Right lobe of liver (tissue), 6 donors: ENCODE data around the gene APBA2. TPM values are rescaled to one million over a fixed set of nuclear protein-coding genes. Genes with fewer than 3 reads are reported as not detected.

Source experiments
- ATAC-seq, 4 donors: fragments of 200-7000 bp; cut with Tn5 transposase; one replicate each; pipeline ENCODE4 v1.9.1; 2020; ENCODE audit warnings: mild to moderate bottlenecking in 4 of 4, moderate library complexity in 4 of 4
- DNase-seq, 3 donors: peaks; one replicate each; pipeline ENCODE4 v3.0.0-alpha.2; 2020
- H3K27ac ChIP-seq, 3 donors: fragments of 200-600 bp; one replicate each; pipeline ENCODE4 v1.8.0; 2022
- H3K27me3 ChIP-seq, 2 donors: fragments of 200-600 bp; one replicate each; pipeline ENCODE4 v1.8.0; 2022
- H3K36me3 ChIP-seq, 4 donors: fragments of 200-600 bp; sonication (generic) in 1 of 4; one replicate each; pipeline versions ENCODE4 v1.5.1 to v1.8.0; 2017 to 2022; ENCODE audit warnings: control low read depth in 1 of 4
- H3K4me1 ChIP-seq, 4 donors: fragments of 200-600 bp; sonication (generic) in 1 of 4; one replicate each; pipeline versions ENCODE4 v1.5.1 to v1.8.0; 2017 to 2022; ENCODE audit warnings: control low read depth in 1 of 4
- H3K4me3 ChIP-seq, 3 donors: fragments of 200-600 bp; one replicate each; pipeline ENCODE4 v1.8.0; 2022
- H3K9me3 ChIP-seq, 4 donors: fragments of 200-600 bp; sonication (generic) in 1 of 4; one replicate each; pipeline versions ENCODE4 v1.5.1 to v1.8.0; 2017 to 2022; ENCODE audit warnings: control low read depth in 1 of 4
- POLR2A ChIP-seq: fragments of 450-650 bp; IDR thresholded peaks from one replicate; pipeline ENCODE4 v1.6.1; 2017; ENCODE audit warnings: antibody characterized with exemption, mild to moderate bottlenecking
- WGBS: methylation state at CpG from one replicate; pipeline ENCODE4 v1.1.6; 2018; ENCODE audit warnings: low coverage, low lambda C conversion rate; ENCODE audit not compliant: insufficient coverage; ENCODE audit errors: missing lambda C conversion rate; 5-methylcytosine and 5-hydroxymethylcytosine counted together
- intact Hi-C, 2 donors: fragments of 100-400 bp; cut with DNase I; formaldehyde crosslinking; loops; one replicate each; pipeline versions ENCODE4 v1.11.2 to v1.14.1; 2022
- total RNA-seq, 6 experiments: library from RNA; depleted of rRNA in 2 of 6; stranded (reverse); fragments of >200 nt in 2 of 6; fragmentation: NEBNext Ultra II Directional in 3 of 6; extraction: Animal tissue kit (Norgen Biotek cat#: 25700) in 3 of 6; gene quantifications; one replicate each; pipeline versions ENCODE4 v1.1.0 to v1.2.4, GENCODE V29; 2016 to 2023
- TF ChIP-seq, protein P1 (sequence below), 4 donors: fragments of 200-600 bp in 3 of 4; fragments of 450-650 bp in 1 of 4; IDR thresholded peaks; one replicate each; pipeline versions ENCODE4 v1.5.1 to v1.8.0; 2016 to 2022; ENCODE audit warnings: antibody characterized with exemption in 4 of 4, mild to moderate bottlenecking in 2 of 4
- donor health status: DM: no; HTN: yes; CAD: no.
- donor health status: DM: no; HTN: no; CAD: no.
- donor health status: DM: no; HTN: no; CAD: no.
- donor health status: DM: no; HTN: yes; CAD: no.
- donor health status: DM: no; HTN: yes; CAD: no.

Gene APBA2
- total RNA-seq, 6 experiments from 2014 or later = 0.51 to 0.75 (median 0.69) TPM

DNA sequence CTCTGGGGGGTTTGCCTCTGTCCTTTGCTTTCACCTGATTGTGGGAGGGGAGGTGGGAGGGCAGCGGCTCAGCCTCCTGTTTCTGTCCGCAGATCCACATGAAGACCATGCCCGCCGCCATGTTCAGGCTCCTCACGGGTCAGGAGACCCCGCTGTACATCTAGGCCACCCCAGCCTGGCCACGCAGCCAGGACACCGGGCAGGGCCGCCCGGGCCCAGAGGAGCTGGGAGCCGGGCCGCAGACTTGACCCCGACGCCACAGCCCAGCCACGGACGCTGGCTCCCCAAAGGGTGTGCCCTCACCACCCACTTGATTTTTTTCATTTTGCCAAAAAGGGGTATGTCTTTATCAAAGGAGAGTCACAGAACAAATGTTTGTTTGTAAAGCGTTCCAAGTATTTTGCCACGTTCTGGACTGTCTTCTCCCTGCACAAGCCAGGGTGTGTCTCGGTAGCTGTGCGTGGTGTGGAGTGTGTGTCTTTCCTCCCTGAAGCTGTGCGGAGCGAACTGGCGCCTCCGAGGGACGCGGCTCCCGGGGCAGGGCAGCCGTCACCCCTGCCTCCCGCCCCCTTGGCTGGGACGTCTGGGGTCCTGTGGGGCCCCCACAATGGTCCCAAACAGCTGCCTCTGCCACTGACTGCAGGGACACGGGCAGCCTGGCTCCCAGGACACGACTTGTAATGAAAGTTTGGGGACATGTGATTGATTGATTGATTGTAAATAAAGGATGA is 231.4 kb downstream of the APBA2 start:
- no peaks in the 10 kb centered on the region for H3K4me1 ChIP-seq
- H3K9me3 ChIP-seq = no peaks in the 10 kb centered on the region
- no peak overlapping the region for H3K4me3 ChIP-seq
- 70% methylated on average over 15 of the region's 32 CpGs for WGBS
- H3K27me3 ChIP-seq = no peaks in the 10 kb centered on the region
- no peaks in the 10 kb centered on the region for H3K36me3 ChIP-seq
- intact Hi-C loops = no loop called here
- no peak overlapping the region for H3K27ac ChIP-seq
- DNase-seq (no peak), ATAC-seq (no peak)
- no peak for TF ChIP-seq POLR2A
- TF ChIP-seq, protein P1, sequence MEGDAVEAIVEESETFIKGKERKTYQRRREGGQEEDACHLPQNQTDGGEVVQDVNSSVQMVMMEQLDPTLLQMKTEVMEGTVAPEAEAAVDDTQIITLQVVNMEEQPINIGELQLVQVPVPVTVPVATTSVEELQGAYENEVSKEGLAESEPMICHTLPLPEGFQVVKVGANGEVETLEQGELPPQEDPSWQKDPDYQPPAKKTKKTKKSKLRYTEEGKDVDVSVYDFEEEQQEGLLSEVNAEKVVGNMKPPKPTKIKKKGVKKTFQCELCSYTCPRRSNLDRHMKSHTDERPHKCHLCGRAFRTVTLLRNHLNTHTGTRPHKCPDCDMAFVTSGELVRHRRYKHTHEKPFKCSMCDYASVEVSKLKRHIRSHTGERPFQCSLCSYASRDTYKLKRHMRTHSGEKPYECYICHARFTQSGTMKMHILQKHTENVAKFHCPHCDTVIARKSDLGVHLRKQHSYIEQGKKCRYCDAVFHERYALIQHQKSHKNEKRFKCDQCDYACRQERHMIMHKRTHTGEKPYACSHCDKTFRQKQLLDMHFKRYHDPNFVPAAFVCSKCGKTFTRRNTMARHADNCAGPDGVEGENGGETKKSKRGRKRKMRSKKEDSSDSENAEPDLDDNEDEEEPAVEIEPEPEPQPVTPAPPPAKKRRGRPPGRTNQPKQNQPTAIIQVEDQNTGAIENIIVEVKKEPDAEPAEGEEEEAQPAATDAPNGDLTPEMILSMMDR (IDR thresholded peaks at IDR 0.05) = no peak

DNA sequence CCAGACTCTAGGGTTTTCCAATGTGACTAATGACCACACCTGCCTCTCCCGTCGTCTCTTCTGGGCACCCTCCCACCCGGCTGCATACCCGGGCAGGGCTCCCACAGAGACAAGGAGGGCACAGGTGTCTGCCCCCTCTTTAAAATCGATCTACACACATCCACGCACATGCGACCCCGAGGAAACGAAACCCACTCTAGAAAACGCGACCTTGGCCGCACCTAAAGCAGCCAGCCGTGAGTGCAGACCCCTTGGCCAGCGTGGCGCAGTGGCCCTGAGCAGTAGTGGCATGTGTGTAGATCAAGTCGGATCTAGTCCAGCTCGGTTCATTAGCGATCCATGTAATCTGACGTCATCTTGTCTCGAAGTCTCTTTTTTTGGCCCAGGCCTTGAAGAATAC is 232.0 kb downstream of the APBA2 start:
- Histone ChIP-seq H3K27ac (no peak overlapping the region), H3K4me3 (no peak overlapping the region), H3K36me3 (no peaks in the 10 kb centered on the region), H3K27me3 (no peaks in the 10 kb centered on the region), H3K9me3 (no peaks in the 10 kb centered on the region), H3K4me1 (no peaks in the 10 kb centered on the region)
- TF ChIP-seq, protein P1 (IDR thresholded peaks at IDR 0.05) = no peak
- TF ChIP-seq POLR2A = no peak
- DNase-seq = no peak
- intact Hi-C loops = no loop called here
- no peak for ATAC-seq
- WGBS = 83% methylated on average over 18 of the region's 20 CpGs

DNA sequence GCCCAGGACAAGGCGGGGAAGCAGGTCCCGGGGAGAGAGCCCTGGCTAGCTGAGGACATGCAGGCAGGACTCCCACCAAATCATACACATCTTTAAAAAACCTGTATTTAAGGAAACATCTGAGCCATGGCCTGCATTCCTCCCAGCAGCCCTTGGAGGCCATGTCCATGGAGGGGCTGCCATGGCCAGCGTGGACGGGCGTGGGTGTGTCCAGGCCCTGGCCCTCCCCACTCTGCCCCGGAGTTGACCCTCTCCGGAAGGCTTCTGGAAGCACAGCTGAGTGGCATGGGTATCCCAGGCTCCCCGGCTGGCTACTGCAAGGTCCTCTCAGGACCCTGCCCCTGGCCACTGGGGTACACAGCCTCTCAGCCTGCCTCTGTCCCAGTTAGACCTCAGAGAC is 234.1 kb downstream of the APBA2 start:
- Histone ChIP-seq H3K36me3 (no peaks in the 10 kb centered on the region), H3K27ac (no peak overlapping the region), H3K4me3 (no peak overlapping the region), H3K27me3 (no peaks in the 10 kb centered on the region), H3K4me1 (no peaks in the 10 kb centered on the region), H3K9me3 (no peaks in the 10 kb centered on the region)
- 57% methylated on average over 4 of the region's 8 CpGs for WGBS
- intact Hi-C loops = no loop called here
- ATAC-seq = no peak
- TF ChIP-seq, protein P1 (IDR thresholded peaks at IDR 0.05) = no peak
- TF ChIP-seq POLR2A = no peak
- DNase-seq = no peak

DNA sequence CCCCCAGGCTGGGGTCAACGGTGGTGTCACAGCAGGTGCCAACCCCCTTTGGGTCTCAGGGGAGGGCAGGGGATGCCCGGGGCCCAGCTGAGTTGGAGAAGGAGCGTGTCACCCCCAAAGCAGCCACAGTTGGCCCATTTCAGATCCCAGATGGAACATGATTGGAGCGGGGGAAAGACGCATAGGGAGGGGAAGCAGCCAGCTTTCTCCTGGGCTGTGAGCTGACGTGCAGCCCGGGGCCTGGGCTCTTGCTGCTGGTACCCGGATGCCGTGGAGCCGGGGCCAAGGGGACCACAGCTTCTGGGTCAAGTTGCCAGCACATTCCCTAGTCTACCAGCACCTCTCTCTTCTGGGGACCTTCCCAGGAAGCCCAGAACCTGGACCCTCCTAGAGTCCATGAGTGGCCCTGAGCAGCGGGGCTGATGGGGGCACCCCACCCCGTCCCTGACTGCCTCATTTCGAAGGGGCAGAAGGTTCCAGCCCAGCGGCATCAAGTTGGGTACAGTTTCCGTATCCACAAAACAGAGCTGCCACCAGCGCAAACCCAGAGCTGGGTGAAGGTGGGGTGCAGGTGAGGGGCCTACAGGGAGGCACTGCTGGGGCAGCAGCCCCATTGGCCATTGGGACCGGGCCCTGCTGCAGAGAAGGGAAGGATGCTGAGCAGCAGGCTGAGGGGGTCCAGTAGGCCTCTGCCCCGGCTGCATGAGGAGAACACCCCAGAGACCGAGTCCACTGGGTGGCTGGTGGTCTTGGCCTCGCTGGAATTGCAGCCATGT is 235.0 kb downstream of the APBA2 start:
- no peak for TF ChIP-seq POLR2A
- TF ChIP-seq, protein P1 (IDR thresholded peaks at IDR 0.05) = no peak
- DNase-seq (no peak), ATAC-seq (no peak)
- no peaks in the 10 kb centered on the region for H3K9me3 ChIP-seq
- H3K27ac ChIP-seq = no peak overlapping the region
- WGBS = 66% methylated on average over 3 of the region's 20 CpGs
- H3K36me3 ChIP-seq = no peaks in the 10 kb centered on the region
- H3K4me1 ChIP-seq = no peaks in the 10 kb centered on the region
- H3K27me3 ChIP-seq = no peaks in the 10 kb centered on the region
- intact Hi-C loops = no loop called here
- H3K4me3 ChIP-seq = no peak overlapping the region
